Nephron progenitor cell (in vitro differentiated cells): ENCODE results near the gene KCNS1.

ENCODE experiments used
- DNase-seq: peaks from one replicate; pipeline ENCODE4 v3.0.0; 2021
- H3K27ac Mint-ChIP-seq: 2 replicates; pipeline ENCODE4 v1.8.0; 2021; ENCODE audit warnings: mild to moderate bottlenecking, moderate library complexity, mixed read lengths
- H3K27me3 Mint-ChIP-seq: 2 replicates; pipeline ENCODE4 v1.8.0; 2021; ENCODE audit warnings: mild to moderate bottlenecking, low read depth, mixed read lengths; ENCODE audit not compliant: poor library complexity
- H3K36me3 Mint-ChIP-seq: 2 replicates; pipeline ENCODE4 v1.8.0; 2021; ENCODE audit warnings: low read depth, mixed read lengths
- H3K4me1 Mint-ChIP-seq: 2 replicates; pipeline ENCODE4 v1.8.0; 2021; ENCODE audit warnings: mixed read lengths
- H3K4me3 Mint-ChIP-seq: 2 replicates; pipeline ENCODE4 v1.8.0; 2021; ENCODE audit warnings: mild to moderate bottlenecking, moderate library complexity, mixed read lengths
- H3K9me3 Mint-ChIP-seq: 2 replicates; pipeline ENCODE4 v1.8.0; 2021; ENCODE audit warnings: mild to moderate bottlenecking, moderate library complexity, mixed read lengths
- CTCF ChIP-seq: fragments of 200-600 bp; sonication (generic); IDR thresholded peaks from 2 replicates; pipeline ENCODE4 v1.5.0; 2021; ENCODE audit warnings: antibody characterized with exemption

KCNS1 gene

GRCh38 chr20:45136911-45137310 lies 36.0 kb upstream of the KCNS1 start:
- DNase-seq = no peak
- peaks cover 34% of the 10 kb centered on the region for H3K27me3 Mint-ChIP-seq
- no peaks in the 10 kb centered on the region for H3K4me1 Mint-ChIP-seq
- H3K4me3 Mint-ChIP-seq = no peak overlapping the region
- no peaks in the 10 kb centered on the region for H3K9me3 Mint-ChIP-seq
- TF ChIP-seq CTCF = no peak
- no peaks in the 10 kb centered on the region for H3K36me3 Mint-ChIP-seq
- no peak overlapping the region for H3K27ac Mint-ChIP-seq

GRCh38 chr20:45128099-45128498 lies 27.2 kb upstream of the KCNS1 start:
- H3K27me3 Mint-ChIP-seq = peaks cover 63% of the 10 kb centered on the region
- no peaks in the 10 kb centered on the region for H3K36me3 Mint-ChIP-seq
- H3K4me1 Mint-ChIP-seq = no peaks in the 10 kb centered on the region
- no peak for DNase-seq
- H3K4me3 Mint-ChIP-seq = no peak overlapping the region
- H3K9me3 Mint-ChIP-seq = no peaks in the 10 kb centered on the region
- no peak overlapping the region for H3K27ac Mint-ChIP-seq
- no peak for TF ChIP-seq CTCF

DNA sequence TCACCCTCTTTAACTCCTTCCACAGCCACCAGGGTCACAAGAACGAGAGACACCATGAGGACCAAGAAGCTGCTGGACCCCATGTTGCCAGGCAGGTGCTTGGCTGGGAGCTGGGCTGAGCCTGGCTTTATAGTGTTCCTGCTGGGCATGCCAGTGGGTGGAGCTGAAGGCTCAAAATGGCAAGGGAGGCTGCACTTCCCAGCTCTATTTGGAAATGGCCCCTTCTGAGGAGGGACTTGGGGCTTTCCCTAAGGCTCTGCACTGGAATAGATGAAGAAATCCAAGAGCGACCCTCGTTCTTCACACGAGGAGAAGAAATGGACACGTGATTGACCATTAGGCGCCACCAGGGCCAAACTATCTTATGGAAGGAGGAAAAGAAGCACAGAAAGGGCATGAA lies 23.4 kb upstream of the KCNS1 start, which contains the start of gene WFDC12:
Gene WFDC12, minus strand, starts transcription at position 101 of the 400 bp plus-strand sequence. Its CDS starts 18 bp downstream, at position 83.
- no peaks in the 10 kb centered on the region for H3K4me1 Mint-ChIP-seq
- DNase-seq = no peak
- no peak within 1 kb of the TSS for H3K27ac Mint-ChIP-seq
- no peaks in the 10 kb centered on the region for H3K36me3 Mint-ChIP-seq
- no peak within 1 kb of the TSS for H3K4me3 Mint-ChIP-seq
- peaks cover 12% of the 10 kb centered on the region for H3K9me3 Mint-ChIP-seq
- peaks cover 52% of the 10 kb centered on the region for H3K27me3 Mint-ChIP-seq
- no peak for TF ChIP-seq CTCF

DNA sequence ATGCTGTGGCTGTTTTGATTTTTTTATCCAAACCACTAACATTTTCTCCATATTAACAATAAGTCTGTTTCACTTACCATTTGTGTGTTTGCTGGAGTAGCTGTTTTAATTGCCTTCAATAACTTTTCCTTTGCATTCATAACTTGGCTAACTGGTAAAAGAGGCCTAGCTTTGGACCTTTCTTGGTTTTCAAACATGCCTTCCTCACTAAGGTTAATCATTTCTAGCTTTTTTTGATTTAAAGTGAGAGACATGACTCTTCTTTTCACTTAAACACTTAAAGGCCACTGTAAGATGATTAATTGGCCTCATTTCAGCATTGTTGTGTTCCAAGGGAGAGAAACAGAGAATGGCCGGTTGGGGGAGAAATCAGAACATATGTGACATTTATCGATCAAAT lies 20.5 kb upstream of the KCNS1 start:
- Mint-ChIP-seq H3K4me1 (no peaks in the 10 kb centered on the region), H3K27ac (no peak overlapping the region), H3K4me3 (no peak overlapping the region), H3K27me3 (peaks cover 57% of the 10 kb centered on the region), H3K36me3 (no peaks in the 10 kb centered on the region), H3K9me3 (peaks cover 12% of the 10 kb centered on the region)
- DNase-seq = no peak
- no peak for TF ChIP-seq CTCF

DNA sequence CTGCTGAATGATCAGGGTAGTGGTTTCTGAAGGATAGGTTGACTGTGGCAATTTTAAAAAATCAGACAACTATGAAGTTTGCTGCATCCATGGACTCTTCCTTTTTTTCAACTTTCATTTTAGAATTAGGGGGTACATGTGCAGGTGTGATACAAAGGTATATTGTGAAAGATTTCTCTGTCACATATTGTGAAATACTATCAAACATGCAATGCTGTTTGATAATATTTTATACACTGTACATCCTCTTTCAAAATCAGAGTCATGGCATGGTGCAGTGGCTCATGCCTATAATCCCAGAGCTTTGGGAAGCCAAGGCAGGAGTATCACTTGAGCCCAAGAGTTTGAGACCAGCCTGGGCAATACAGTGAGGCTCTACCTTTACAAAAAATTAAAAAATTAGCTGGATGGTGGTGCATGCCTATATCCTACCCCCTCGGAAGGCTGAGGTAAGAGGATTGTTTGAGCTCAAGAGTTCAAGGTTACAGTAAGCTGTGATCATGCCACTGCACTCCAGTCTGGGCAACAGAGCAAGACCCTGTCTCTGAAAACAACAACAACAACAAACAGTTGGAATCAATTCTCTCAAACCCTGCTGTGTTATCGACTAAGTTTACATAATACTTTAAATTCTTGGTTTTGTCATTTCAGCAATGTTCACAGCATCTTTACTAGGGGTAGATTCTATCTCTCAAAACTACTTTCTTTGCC lies 18.8 kb upstream of the KCNS1 start:
- no peak overlapping the region for H3K4me3 Mint-ChIP-seq
- no peaks in the 10 kb centered on the region for H3K4me1 Mint-ChIP-seq
- H3K27ac Mint-ChIP-seq = no peak overlapping the region
- no peak for TF ChIP-seq CTCF
- DNase-seq = no peak
- peaks cover 12% of the 10 kb centered on the region for H3K9me3 Mint-ChIP-seq
- peaks cover 60% of the 10 kb centered on the region for H3K27me3 Mint-ChIP-seq
- H3K36me3 Mint-ChIP-seq = no peaks in the 10 kb centered on the region

DNA sequence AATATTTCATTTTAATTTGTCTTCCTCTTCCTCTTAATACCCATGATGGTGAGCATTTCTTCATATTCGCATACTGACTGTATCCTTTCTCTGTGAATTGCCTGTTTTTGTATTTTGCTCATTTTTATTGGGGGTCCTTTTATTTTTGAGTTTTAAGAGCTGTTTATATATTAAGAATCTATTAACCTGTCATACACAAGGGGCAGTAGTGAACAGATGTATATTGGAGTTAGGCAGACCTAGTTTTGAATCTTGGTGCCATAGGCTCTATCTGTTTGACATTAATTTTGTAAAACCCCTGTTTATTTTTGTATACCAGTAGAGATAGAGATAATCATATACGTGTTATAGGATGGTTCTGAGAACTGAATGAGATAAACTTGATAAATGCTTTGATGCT lies 17.1 kb upstream of the KCNS1 start:
- Mint-ChIP-seq H3K27ac (no peak overlapping the region), H3K36me3 (no peaks in the 10 kb centered on the region), H3K4me3 (no peak overlapping the region), H3K4me1 (no peaks in the 10 kb centered on the region), H3K9me3 (peaks cover 12% of the 10 kb centered on the region), H3K27me3 (peaks cover 56% of the 10 kb centered on the region)
- no peak for DNase-seq
- no peak for TF ChIP-seq CTCF
